Fibroblast of villous mesenchyme (primary cell): ENCODE measurements around the gene INPP5A. TPM values are rescaled to one million over a fixed set of nuclear protein-coding genes. Genes with fewer than 3 reads are reported as not detected.

Experiments
- DNase-seq: peaks from one replicate; pipeline ENCODE4 v3.0.0-alpha.2; 2010; ENCODE audit warnings: low read depth
- H3K4me3 ChIP-seq: 2 replicates; pipeline ENCODE4 v1.5.1; 2011; ENCODE audit warnings: low read depth, mild to moderate bottlenecking, low read length
- total RNA-seq: library from RNA; depleted of rRNA; stranded (reverse); fragments of >200 nt; gene quantifications from 2 replicates; pipeline ENCODE4 v1.2.3, GENCODE V29; 2012
- TF ChIP-seq, protein P1 (sequence below): IDR thresholded peaks from 2 replicates; pipeline ENCODE4 v1.5.1; 2012; ENCODE audit warnings: low read depth, mild to moderate bottlenecking, low read length; ENCODE audit not compliant: insufficient read depth

The INPP5A gene
- total RNA-seq, 1 donor = 33.2 TPM

DNA sequence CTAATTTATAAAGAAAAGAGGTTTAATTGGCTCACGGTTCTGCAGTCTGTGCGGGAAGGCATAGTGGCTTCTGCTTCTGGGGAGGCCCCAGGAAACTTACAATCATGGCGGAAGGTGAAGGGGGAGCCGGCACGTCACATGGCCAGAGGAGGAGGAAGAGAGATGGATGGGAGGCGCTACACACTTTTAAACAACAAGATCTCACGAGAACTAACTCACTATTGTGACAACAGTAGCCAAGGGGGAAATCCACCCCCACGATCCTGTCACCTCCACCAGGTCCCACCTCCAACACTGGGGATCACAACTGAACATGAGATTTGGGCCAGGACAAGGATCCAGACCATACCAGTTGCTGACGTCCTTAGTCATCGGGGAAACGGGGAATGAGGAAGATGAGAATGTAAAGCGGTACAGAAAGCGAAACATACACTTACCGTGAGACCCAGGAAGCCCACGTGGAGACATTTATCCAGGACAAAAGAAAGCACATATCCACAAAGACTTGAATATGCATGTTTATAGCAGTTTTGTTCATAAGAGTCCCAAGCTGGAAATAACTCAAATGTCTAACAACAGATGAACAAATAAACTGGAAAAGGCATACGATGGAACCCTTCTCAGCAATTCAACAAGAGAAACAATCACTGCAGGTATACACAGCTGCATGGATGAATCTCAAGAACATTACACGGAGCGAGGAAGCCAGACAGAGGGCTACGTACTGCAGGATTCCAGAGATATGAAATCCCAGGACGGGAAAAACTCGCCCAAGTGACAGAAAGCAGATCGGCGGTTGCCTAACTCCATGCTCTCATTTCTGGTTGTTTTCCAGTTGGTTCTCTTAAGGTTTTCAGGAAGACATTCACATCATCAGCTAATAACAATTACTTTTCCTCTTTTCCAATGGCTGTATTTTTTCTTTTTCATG is 26.2 kb upstream of the INPP5A start:
- no peak overlapping the region for H3K4me3 ChIP-seq
- TF ChIP-seq, protein P1, sequence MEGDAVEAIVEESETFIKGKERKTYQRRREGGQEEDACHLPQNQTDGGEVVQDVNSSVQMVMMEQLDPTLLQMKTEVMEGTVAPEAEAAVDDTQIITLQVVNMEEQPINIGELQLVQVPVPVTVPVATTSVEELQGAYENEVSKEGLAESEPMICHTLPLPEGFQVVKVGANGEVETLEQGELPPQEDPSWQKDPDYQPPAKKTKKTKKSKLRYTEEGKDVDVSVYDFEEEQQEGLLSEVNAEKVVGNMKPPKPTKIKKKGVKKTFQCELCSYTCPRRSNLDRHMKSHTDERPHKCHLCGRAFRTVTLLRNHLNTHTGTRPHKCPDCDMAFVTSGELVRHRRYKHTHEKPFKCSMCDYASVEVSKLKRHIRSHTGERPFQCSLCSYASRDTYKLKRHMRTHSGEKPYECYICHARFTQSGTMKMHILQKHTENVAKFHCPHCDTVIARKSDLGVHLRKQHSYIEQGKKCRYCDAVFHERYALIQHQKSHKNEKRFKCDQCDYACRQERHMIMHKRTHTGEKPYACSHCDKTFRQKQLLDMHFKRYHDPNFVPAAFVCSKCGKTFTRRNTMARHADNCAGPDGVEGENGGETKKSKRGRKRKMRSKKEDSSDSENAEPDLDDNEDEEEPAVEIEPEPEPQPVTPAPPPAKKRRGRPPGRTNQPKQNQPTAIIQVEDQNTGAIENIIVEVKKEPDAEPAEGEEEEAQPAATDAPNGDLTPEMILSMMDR = no peak
- peak; percentile 85 for DNase-seq

GRCh38 chr10:132512052-132512442 is 25.5 kb upstream of the INPP5A start:
- no peak for DNase-seq
- TF ChIP-seq, protein P1 = no peak
- no peak overlapping the region for H3K4me3 ChIP-seq

- no peak for DNase-seq
- no peak overlapping the region for H3K4me3 ChIP-seq
- TF ChIP-seq, protein P1 = no peak
Observed at GRCh38 chr10:132512693-132513345, 24.8 kb upstream of the INPP5A start.

DNA sequence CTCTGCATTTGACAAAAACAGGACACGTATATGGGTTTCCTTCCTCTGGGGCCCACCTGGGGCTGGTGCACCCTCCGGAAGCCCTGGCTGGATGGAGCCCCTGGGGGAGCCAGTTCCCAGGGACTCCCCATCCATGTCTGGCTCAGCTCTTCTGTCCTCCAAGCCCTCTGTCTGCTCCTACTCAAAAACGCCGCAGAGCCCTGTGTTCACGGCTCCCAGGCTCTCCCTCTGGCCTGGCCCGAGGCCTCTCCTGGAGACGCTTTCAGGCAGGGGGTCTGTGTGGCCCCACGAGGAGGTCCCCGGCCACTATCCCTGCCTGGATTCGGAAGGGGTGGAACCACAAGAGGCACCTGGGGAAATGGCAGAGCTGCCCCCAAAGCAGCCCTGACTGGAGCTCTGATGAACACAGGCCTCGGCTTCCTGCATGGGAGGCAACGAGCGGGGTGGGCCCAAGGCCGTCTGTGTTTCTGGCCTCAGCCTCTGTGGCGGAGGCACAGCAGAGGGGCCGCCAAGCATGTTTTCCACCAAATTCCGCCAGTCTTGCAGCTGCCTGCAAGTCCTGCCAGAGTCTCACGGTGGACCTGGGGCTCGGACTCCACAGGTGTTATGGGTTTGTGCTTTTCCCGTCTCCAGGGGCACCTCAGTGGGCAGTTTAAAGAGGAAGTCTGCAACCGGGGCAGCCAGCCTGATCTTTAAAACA is 22.6 kb upstream of the INPP5A start:
- TF ChIP-seq, protein P1 = no peak
- DNase-seq = no peak
- no peak overlapping the region for H3K4me3 ChIP-seq

DNA sequence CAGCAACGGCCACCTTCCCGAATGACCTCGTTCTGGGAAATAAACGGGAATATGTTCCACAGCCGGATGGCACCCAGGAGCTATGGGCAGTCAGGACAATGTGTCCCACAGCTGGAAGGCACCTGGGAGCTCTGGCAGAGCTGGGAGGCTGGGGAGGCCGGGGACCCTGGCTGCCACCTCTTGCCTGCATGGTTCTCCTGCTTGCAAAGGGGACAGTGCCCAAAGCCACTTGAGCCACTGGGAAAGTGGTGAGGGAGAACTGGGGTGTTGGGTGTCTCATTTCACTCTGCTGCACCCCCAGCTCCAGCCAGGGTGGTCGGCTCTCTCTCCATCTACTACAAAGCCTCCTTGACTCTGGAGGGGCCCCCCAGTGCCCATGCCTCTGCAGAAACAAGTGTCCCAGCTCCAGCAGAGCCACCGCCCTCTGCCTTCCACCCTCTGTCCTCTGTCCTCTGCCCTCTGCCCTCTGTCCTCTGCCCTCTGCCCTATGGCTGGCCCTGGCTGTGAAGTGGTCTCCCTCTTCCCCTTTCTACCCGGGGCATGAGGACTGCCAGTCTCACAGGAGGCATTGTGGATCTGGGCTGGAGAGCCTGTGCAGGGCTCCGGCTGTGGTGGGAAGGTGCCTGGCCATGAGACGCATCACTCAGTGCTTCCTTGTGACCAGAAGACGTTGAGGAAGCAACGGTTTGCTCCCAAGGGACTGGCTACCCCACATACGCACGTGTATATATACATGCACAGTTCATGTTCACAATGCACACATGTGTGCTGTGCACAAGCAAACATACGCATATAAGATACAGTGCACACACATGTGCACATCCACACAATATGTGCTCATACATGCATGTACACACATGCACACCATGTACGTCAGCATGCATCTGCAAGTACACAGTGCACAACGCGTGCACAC is 21.5 kb upstream of the INPP5A start:
- no peak for DNase-seq
- H3K4me3 ChIP-seq = no peak overlapping the region
- TF ChIP-seq, protein P1 = no peak
